SJCRH30 (cell line): Measurements from ENCODE around the gene DCAF11. TPM values are rescaled to one million over a fixed set of nuclear protein-coding genes. Genes with fewer than 3 reads are reported as not detected.

ENCODE experiments used
- DNase-seq, 2 experiments: peaks; one replicate each; pipeline ENCODE4 v3.0.0-alpha.2; 2015 to 2020
- H3K27ac ChIP-seq: fragments of 250-450 bp; sonication (Bioruptor Pico); 2 replicates; pipeline ENCODE4 v1.5.1; 2020; ENCODE audit warnings: mild to moderate bottlenecking, moderate library complexity
- H3K27me3 ChIP-seq: fragments of 250-450 bp; sonication (Bioruptor Pico); 2 replicates; pipeline ENCODE4 v1.5.1; 2020; ENCODE audit warnings: mild to moderate bottlenecking, moderate library complexity
- H3K36me3 ChIP-seq: fragments of 250-450 bp; sonication (Bioruptor Pico); 2 replicates; pipeline ENCODE4 v1.5.1; 2020; ENCODE audit warnings: mild to moderate bottlenecking, moderate library complexity
- H3K4me1 ChIP-seq: fragments of 250-450 bp; sonication (Bioruptor Pico); 2 replicates; pipeline ENCODE4 v1.5.1; 2020; ENCODE audit warnings: mild to moderate bottlenecking, moderate library complexity
- H3K4me3 ChIP-seq: fragments of 250-450 bp; sonication (Bioruptor Pico); 2 replicates; pipeline ENCODE4 v1.5.1; 2020; ENCODE audit warnings: mild to moderate bottlenecking, moderate library complexity
- H3K9me3 ChIP-seq: fragments of 250-450 bp; sonication (Bioruptor Pico); replicated peaks from 2 replicates; pipeline ENCODE4 v1.5.1; 2020; ENCODE audit warnings: mild to moderate bottlenecking, moderate library complexity
- total RNA-seq: library from RNA; depleted of rRNA; stranded (reverse); fragments of >200 nt; shearing (Covaris generic); gene quantifications from 2 replicates; pipeline ENCODE4 v1.2.3, GENCODE V29; 2014; rRNA removed

DCAF11 gene
- total RNA-seq, 1 experiment from 2014 or later = 82.0 TPM

- no peaks in the 10 kb centered on the region for H3K9me3 ChIP-seq
- no peak overlapping the region for H3K4me3 ChIP-seq
- H3K36me3 ChIP-seq = no peaks in the 10 kb centered on the region; the same call in 1 of the 2 replicates
- H3K27me3 ChIP-seq = no peaks in the 10 kb centered on the region
- H3K4me1 ChIP-seq = no peaks in the 10 kb centered on the region
- DNase-seq = no peak
- no peak overlapping the region for H3K27ac ChIP-seq
These were observed 58.3 kb downstream of the DCAF11 start for GRCh38 chr14:24172871-24173281.

Other genes starting within 250 kb of the DCAF11 start
- 18.3 and 18.6 TPM in 2 replicates for gene DHRS4, start 161.0 kb upstream of the DCAF11 start, total RNA-seq
- gene DHRS4L2, start 125.8 kb upstream of the DCAF11 start, total RNA-seq = 11.1 and 11.7 TPM in 2 replicates
- gene CARMIL3, start 62.8 kb upstream of the DCAF11 start, total RNA-seq = 0.20 and 0.40 TPM in 2 replicates
- gene CPNE6, start 43.2 kb upstream of the DCAF11 start, total RNA-seq = not detected in 2 replicates
- 14.9 and 16.2 TPM in 2 replicates for gene PCK2, start 20.5 kb upstream of the DCAF11 start, total RNA-seq
- gene NRL, start 172 bp downstream of the DCAF11 start, total RNA-seq = 3.5 and 4.4 TPM in 2 replicates
- 137 and 161 TPM in 2 replicates for gene FITM1, start 15.9 kb downstream of the DCAF11 start, total RNA-seq
- gene PSME1, start 21.4 kb downstream of the DCAF11 start, total RNA-seq = 118 and 120 TPM in 2 replicates
- 45.6 and 52.7 TPM in 2 replicates for gene EMC9, start 26.8 kb downstream of the DCAF11 start, total RNA-seq
- 237 and 253 TPM in 2 replicates for gene PSME2, start 31.8 kb downstream of the DCAF11 start, total RNA-seq
- 43.0 and 58.8 TPM in 2 replicates for gene RNF31, start 32.7 kb downstream of the DCAF11 start, total RNA-seq
- 11.1 and 15.9 TPM in 2 replicates for gene IRF9, start 46.5 kb downstream of the DCAF11 start, total RNA-seq
- gene REC8, start 57.3 kb downstream of the DCAF11 start, total RNA-seq = 1.1 and 2.5 TPM in 2 replicates
- gene IPO4, start 74.0 kb downstream of the DCAF11 start, total RNA-seq = 56.0 and 60.0 TPM in 2 replicates
- gene TM9SF1, start 80.7 kb downstream of the DCAF11 start, total RNA-seq = 32.6 and 35.7 TPM in 2 replicates
- 0.13 and 0.18 TPM in 2 replicates for gene TSSK4, start 90.9 kb downstream of the DCAF11 start, total RNA-seq
- gene CHMP4A, start 98.7 kb downstream of the DCAF11 start, total RNA-seq = 21.5 and 29.1 TPM in 2 replicates
- 16.9 and 27.7 TPM in 2 replicates for gene MDP1, start 101.3 kb downstream of the DCAF11 start, total RNA-seq
- 296 and 300 TPM in 2 replicates for gene NEDD8, start 117.6 kb downstream of the DCAF11 start, total RNA-seq
- 45.8 and 54.1 TPM in 2 replicates for gene GMPR2, start 118.2 kb downstream of the DCAF11 start, total RNA-seq
- 22.8 and 24.5 TPM in 2 replicates for gene TINF2, start 127.8 kb downstream of the DCAF11 start, total RNA-seq
- 0.05 and 0.20 TPM in 2 replicates for gene TGM1, start 148.4 kb downstream of the DCAF11 start, total RNA-seq
- gene RABGGTA, start 156.8 kb downstream of the DCAF11 start, total RNA-seq = 10.5 and 11.6 TPM in 2 replicates
- 9.5 and 9.6 TPM in 2 replicates for gene DHRS1, start 185.0 kb downstream of the DCAF11 start, total RNA-seq
- 30.1 and 33.0 TPM in 2 replicates for gene NOP9, start 185.1 kb downstream of the DCAF11 start, total RNA-seq
- gene CIDEB, start 193.2 kb downstream of the DCAF11 start, total RNA-seq = 0.08 and 0.20 TPM in 2 replicates
- gene LTB4R2, start 195.4 kb downstream of the DCAF11 start, total RNA-seq = 4.4 and 5.3 TPM in 2 replicates
- 2.0 and 3.8 TPM in 2 replicates for gene LTB4R, start 196.7 kb downstream of the DCAF11 start, total RNA-seq
- 0.03 TPM in 1 of 2 replicates, not detected in the other for gene ADCY4, start 220.3 kb downstream of the DCAF11 start, total RNA-seq
- gene RIPK3, start 225.2 kb downstream of the DCAF11 start, total RNA-seq = not detected in 2 replicates